Activated CD4-positive, CD25-positive, alpha-beta regulatory T cell treated with anti-CD3 and anti-CD28 coated beads, Interleukin-2, amount 50 U/mL, for 24 hours (primary cell): ENCODE measurements around the gene ZNF511.
"Not testable (repeated sequence)": the region's sequence is repeated elsewhere in the genome, so short reads cannot be mapped to it uniquely, and the experiment has no call there.

Experiments
- ATAC-seq, 2 donors: fragments of 150-1000 bp; cut with Tn5 transposase; one replicate each; pipeline ENCODE4 v1.10.0; 2021; ENCODE audit warnings: mild to moderate bottlenecking in 1 of 2, moderate library complexity in 1 of 2

Gene ZNF511

DNA sequence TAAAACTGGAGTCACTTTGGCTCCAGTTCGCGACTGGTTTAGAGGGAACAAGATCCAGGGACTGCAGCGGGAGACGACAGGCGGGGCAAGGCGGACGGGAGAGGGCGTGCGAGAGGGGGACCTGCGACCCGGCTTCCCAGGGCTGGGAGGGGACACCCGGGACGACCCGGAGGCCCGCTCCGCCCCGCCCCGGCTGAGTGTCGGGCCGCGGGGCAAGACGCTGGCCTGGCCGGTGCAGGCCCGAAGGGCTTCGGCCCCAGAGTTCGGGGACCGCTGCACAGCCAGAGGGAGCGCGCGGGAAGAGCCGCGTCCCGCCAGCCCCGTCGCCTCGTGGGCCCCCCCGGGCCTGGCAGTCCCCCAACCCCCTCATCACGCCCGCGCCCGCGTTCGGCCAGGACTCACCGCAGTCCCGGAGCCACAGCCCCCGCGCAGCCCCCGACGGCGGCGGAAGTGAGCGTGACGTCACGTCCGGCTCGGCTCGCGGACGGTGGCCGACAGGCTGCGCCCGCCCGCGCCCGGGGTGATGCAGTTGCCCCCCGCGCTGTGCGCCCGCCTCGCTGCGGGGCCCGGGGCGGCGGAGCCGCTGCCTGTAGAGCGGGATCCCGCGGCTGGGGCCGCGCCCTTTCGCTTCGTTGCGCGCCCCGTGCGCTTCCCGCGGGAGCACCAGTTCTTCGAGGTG lies at the start of gene ZNF511, which contains the start of gene TUBGCP2:
Gene ZNF511 (plus strand): TSS at position 494 of the 679 bp plus-strand sequence. CDS start 30 bp downstream, at position 524.
Gene TUBGCP2 (minus strand): TSS at position 452 of the 679 bp plus-strand sequence. CDS start 5,931 bp downstream, outside the sequence.
- ATAC-seq = peak; percentile 76 to 81

DNA sequence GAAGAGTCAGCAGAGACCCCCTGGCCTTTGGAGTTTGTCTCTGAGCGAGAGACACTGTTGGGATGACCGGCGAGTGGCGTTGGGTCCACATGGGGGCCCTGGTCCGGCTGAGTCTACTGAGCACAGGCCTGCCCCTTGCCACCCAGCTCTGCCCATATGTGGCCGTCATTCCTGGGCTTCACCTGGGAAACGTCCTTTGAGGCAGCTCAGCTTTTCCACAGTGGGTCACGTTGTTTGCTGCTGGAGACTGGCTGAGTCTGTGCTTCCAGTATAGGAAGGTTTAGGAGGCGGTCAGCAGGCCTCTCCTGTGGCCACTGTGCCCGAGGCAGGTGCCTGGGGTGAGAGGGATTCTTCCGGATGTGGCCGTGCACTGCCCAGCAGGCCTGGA lies 49.1 kb upstream of the ZNF511 start:
- no peak for ATAC-seq

GRCh38 chr10:133260895-133261725 lies 47.6 kb upstream of the ZNF511 start:
- peak; percentile 56 to 57 for ATAC-seq

DNA sequence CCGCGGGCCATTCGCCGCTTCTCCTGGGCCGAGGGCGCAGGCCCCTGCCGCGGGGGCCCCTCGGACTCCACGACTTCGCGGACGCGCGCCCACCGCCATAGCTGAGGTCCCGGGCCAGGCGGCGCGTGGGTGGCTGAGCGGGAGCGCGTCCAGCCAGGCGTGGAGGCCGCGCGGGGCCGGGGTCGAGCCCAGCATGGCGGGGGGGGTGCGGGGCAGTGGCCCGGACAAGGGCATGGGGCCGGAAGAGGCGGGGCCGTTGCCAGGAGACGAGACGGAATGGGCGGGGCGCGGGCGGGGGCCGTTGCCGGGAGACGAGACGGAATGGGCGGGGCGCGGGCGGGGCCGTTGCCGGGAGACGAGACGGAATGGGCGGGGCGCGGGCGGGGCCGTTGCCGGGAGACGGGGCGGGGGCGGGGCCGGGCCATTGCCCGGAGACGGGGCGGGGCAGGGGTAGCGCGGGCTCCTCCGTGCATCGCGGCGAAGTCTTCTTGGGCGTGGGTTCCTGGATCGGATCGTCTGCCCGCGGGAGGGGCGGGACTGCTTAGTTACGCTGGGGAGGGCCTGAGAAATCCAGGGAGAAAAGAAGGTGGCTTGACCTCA lies 46.9 kb upstream of the ZNF511 start:
- ATAC-seq = peak; percentile 44 to 52

- ATAC-seq = no peak
Measured at GRCh38 chr10:133262696-133263095, 46.0 kb upstream of the ZNF511 start.

DNA sequence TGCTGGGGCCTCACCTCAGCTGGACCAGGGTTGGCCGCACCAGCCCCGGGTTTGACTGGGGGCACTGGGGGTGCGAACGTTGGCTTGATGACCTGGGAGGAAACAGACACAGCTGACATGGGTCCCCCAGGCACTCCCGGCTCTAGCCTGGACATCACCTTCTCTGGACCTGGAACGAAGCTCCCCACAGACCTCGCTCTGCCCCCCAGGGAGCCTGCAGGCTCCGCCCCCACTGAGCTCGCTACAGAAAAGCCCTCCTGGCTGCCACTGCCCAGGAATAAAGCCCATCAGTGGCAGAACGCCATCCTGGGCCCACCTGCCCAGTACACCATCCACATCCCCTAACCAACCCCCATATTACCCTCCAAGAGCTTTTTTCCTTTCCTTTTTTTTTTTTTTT lies 45.0 kb upstream of the ZNF511 start:
- ATAC-seq = no peak

GRCh38 chr10:133264461-133264860 lies 44.3 kb upstream of the ZNF511 start:
- ATAC-seq = no peak

DNA sequence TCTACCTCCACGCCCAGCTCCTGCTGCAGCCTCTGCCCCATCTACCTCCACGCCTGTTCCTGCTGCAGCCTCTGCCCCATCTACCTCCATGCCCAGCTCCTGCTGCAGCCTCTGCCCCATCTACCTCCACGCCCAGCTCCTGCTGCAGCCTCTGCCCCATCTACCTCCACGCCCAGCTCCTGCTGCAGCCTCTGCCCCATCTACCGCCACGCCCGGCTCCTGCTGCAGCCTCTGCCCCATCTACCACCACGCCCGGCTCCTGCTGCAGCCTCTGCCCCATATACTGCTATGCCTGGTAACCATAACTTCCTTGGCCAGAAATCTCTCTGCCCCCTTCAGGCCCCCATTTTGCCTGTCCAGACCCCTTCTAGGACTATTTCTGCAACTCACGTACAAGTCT lies 43.7 kb upstream of the ZNF511 start:
- not testable (repeated sequence) for ATAC-seq

DNA sequence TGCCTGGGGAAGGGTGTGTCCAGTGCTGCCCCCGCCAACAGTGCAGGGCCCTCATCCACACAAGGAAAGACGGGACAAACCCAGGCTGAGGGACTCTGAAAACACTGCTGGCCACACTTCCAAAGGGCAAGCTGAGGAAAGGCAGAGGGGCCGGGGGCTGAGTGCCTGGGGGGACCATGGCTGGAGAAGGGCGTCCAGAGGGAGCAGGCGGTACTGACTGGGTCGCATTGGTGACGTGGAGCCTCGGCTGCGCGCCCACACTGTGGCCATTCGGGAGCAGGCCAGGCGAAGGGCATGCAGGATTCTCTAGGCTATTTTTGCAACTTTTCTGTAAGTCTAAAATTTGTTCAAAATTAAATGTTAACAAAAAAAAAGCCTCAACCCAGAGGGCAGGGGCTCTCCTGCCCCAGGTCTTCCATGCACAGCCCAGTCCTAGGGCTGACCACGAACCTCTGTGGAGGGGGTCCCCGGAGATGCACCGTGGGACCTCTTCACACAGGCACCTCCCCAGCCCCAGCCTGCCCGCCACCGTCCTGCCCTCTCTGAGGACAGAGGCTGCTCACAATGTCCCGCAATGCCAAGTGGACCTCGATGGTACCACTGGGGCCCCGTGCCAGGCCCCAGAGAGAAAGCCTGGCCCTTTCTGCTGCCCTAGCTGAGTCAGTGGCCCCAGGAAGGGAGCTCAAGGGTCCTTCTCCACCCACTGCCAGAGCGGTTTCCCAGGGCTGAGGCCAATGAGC lies 42.5 kb upstream of the ZNF511 start:
- no peak for ATAC-seq

DNA sequence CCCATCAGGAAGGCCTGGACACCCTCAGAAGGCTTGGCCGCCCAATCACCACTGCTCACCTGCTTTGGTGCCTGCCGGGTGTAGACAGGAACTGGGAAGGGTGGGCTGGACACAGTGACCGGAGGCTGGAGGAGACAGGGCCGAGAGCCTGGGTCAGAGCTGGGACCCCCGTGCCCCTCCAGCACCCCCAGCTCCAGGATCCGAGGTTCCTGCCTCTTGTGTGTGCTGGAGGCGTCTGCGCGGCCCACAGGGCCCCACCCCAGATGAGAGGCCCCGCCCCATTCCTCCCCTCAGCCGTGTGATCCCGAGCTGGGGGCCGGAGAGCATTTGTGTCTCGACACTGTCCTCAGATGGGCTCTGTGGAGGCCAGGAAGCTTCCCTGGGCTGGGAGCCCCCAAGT lies 41.4 kb upstream of the ZNF511 start:
- ATAC-seq = no peak

- no peak for ATAC-seq
Measured at GRCh38 chr10:133267829-133268228, 40.9 kb upstream of the ZNF511 start.

DNA sequence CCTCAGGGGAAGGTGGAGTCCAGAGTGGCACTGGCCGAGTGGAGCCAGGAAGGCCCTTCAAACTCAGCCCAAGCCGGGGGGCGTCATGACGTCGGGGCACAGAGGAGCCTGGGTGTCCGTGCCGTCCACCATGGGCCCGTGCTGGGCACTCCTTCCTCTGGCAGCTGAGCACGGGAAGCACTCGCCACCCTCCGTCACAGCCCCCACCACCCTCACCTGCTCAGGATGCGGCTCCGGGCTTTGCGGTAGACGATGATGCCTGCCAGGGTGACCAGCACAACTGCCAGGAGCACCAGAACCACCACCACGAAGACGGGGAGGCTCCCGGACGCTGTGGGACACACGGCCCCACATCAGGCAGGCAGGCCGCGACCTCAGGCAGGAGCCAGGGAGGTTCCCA lies 40.2 kb upstream of the ZNF511 start:
- ATAC-seq = no peak

- ATAC-seq = no peak
Measured at GRCh38 chr10:133269367-133269766, 39.3 kb upstream of the ZNF511 start.

DNA sequence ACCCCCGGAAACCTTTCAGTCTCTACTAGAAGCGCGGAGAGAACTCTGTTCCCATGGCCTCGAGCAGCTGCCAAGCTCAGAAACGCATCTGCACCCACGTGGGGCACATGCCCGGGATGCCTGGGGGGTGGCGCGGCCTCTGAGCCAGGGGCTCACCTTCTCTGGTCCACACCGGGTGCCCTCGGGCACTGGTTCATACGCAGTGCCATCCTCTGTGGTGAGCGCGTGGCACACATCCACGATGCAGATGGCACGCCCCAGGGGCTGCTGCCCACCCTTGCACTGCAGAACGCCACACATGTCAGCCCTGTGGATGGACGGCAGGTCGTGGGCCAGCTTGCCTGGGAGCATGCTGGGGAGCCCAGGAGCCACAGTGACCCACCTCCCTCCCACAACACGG lies 38.5 kb upstream of the ZNF511 start:
- ATAC-seq = no peak

- ATAC-seq = no peak
Measured at GRCh38 chr10:133270773-133271297, 37.9 kb upstream of the ZNF511 start.

DNA sequence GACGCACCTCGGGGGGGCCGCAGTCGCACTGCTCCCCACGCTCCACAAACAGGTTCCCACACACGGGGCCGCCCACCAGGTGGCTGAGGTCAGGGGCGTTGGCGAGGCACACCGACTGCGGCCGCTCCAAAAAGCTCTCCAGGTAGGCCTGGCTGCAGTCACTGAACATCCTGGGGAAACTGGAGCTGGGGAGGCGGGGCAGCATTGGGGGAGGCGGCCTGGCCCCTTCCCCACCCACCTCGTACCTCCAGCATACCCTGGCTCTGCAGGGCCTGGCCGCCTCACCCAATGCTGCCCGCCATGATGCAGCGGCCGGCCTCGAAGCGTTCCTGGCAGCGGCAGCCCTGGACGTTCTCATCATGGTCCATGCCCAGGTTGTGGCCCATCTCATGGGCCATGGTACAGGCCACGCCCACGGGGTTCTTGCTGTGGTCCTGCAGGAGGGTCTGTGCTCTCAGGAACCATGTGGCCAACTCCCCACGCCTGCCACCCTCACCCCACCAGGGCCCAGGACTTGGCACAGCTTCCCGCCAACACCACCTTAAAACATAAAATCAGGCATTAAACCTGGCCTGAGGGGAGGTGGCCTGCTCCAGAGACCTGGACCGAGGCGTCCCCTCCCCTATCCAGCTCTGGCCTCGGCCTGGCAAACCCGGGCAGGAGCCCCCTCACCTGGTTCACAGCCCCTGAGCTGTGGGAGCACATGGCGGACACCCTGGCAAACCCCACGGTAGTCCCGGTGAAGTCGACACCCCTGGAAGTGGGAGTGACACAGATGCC lies 37.0 kb upstream of the ZNF511 start:
- ATAC-seq = no peak

DNA sequence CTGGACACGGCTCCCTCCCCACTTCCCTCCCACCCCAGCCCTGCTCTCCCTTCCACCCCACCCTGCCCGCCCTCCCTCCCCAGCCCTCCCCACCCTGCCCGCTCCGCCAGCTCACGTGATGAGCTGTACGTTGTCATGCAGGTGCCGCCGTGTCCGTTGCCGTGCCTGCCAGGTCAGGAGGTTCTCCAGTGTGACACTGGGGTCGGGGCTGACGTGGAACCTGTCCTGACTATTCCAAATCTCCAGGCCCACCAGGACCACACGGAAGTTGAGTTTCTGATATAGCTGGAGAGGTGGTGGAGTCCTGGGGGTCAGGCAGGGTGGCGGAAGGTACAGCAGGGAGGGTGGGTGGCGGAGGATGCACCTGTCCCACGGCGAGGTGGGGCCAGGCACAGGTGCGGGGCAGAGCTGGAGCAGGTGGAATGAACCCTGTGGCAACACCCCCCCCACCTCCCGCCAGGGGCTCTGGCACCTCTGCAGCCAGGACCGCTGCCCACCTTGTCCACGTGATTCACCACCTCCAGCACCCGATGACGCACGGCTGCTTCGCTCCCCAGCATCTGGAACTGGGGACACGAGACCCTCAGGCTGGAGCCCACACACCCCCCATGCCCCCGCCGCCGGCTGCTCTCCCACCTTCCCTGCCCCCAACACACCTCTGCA lies 36.3 kb upstream of the ZNF511 start:
- no peak for ATAC-seq

DNA sequence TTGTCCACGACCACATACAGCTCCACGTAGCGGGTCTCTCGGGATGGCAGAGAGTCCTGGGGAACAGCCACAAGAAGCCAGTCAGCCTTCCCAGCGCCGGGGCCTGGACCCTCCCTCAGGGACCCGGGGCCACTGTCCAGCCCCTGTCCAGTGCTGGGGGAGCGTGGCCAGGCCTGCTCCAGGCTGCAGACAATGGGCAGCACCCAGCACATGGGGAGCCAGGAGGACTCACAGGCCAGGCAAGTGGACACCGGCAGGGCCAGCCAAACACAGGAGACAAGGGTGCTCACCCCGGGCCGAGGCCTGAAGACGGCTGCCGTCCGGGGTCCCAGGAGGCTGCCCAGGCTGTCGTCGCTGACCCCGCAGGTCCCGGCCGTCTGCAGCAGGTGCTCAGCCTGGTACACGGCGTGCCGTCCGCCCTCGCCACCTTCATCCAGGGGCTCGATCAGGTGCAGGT lies 35.7 kb upstream of the ZNF511 start:
- ATAC-seq = no peak

DNA sequence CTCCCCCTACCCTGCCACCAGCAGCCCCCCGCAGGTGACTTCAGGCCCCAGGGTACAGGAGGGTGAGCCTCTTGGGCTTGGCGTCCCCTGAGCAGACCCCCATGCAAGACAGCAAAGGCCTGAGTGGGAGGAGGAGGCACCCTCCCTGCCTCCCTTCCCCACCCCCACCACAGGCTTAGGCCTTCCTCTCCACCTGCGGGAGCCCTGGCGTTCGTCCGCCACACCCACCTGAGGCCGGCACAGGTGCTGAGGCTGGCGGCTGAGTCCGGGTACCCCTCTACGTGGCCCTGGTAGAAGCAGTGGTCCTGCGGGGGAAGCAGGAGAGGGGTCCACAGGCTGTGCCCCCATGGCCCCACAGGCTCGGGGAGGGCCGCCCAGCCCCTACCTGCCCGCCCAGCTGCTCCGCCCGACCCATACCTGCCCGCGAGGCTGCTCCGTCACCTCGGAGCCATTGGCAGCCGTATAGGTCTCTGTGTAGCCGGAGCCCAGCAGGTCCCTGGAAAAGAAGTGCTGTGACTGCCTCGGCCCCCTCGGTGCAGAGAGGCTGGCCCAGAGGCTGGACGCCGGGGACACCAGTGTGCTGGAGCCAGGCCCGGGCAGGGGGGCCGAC lies 35.1 kb upstream of the ZNF511 start:
- ATAC-seq = no peak
